Measurements from ENCODE around the gene TRAPPC2L. TPM values are rescaled to one million over a fixed set of nuclear protein-coding genes. Genes with fewer than 3 reads are reported as not detected.

The TRAPPC2L gene
- polyA plus RNA-seq, 1 donor = 73.7 TPM

DNA sequence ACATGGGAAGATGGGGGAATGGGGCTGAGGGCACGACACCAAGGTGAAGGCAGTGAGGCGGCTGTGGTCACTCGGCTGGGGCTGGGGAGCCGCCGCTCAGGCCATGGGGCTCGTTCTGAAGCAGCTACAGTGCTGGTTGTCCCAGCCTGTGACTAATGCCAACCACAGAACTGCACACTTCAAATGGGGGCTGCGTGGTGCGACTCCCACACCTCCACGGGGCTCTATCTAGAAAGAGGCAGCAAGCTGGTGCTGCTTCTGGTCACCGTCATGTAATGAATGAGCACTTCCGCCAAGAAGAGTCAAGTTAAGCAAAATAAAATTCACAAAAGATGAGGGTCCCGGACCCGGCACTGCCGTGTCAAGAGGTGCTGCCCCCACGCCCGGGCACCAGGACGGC lies 20.1 kb upstream of the TRAPPC2L start:
- no peak for DNase-seq

GRCh38 chr16:88837806-88838205 lies 19.1 kb upstream of the TRAPPC2L start:
- DNase-seq = no peak

DNA sequence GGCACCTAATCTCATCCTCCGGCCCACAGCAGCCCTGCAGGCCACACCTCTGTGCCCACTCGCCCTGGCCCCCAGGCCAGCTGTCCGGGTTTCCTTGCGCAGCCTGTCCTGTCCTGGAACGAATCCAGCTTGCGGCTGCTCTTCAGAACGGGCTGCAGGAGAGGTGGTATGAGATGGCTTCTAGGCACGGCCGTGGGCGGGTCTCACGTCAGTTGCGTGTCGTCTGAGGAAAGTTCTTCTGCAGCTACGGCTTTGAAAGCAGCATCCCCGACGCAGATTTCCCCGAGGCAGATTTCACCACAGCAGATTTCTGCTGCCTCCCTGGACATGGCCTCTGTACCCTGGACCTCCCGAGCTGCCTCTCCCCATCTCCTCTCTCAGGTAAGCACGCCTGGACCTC lies 18.4 kb upstream of the TRAPPC2L start:
- no peak for DNase-seq

DNA sequence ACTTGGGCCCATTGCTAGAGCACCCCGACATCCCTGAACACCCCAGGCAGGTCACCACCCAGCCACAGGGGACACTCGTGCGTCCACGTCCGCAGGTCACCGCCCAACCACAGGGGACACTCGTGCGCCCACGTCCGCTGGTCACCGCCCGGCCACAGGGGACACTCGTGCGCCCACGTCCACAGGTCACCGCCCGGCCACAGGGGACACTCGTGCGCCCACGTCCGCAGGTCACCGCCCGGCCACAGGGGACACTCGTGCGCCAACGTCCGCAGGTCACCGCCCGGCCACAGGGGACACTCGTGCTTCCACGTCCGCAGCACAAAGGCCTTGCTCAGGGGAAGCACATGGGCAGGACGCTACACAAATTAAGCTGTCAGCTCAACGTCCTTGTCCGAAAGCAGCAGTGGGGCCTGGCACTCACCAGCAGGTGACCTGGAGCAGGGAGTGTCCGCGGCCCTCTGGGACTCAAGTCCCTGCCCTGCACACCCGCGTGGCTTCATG lies 17.8 kb upstream of the TRAPPC2L start:
- no peak for DNase-seq

- DNase-seq = no peak
Observed at GRCh38 chr16:88839745-88840599, 17.0 kb upstream of the TRAPPC2L start.

DNA sequence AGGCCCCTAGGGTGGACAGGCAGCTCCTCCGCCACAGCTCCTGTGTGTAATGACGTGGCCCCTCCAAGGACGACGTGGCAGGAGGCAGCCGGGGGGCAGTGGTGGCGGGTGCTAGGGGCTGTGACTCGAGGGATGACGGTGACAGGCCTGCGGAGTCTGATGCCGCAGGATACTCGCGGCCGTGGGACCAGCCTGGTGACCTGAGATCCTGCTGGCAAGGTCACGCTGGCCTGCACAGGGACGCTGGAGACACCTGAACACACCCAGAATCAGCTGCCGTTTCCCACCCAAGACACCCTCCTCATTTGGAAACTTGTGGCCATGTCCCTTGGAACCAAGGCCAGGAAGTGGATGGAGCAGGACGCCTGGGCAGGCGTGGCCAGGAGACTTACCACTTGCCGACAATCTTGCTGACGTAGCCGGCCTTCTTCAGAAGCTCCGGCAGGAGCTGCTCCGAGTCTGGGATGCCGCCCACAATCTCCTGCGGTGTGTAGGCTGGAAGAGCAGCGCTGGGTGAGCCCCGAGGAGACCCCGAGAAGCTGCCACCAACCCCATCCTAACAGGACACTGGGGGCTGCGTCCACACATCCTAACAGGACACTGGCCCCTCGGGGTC lies 16.2 kb upstream of the TRAPPC2L start:
- DNase-seq = no peak

GRCh38 chr16:88841521-88842307 lies 15.2 kb upstream of the TRAPPC2L start:
- no peak for DNase-seq

- no peak for DNase-seq
Observed at GRCh38 chr16:88842308-88842756, 14.6 kb upstream of the TRAPPC2L start.

DNA sequence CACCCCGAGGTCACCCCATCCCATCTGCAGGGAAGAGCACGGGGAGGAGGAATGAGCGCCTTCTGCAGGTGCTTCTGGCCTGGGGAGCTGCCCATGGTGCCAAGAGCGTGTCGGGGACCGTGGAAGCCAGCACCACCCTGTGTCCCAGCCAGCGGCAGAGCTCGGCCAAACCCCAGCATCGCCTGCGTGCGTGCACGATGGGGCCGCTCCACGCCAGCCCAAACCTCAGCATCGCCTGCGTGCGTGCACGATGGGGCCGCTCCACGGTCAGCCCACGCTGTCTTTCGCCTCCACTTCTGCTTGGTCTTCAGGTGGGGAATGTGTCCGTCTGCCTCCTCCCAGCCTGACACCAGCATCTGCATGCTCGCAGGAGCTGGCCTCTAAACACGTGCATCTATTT lies 14.1 kb upstream of the TRAPPC2L start:
- DNase-seq = no peak

DNA sequence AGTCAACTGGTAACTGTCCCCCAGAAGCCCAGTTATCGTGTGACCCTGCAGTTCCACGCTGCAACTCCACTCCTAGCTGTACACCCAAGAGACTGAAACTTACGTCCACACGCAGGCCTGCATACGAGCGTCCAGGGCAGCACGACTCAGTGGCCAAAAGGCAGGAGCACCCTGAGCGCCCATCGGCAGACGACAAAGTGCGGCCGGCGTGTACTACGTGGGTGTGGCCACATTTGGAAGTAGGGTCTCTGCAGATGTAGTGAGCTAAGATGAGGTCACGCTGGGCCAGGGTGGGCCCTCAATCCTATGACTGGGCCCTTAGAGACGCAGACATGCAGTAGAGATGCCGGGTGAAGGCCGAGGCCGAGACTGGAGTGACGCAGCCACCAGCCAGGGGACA lies 13.7 kb upstream of the TRAPPC2L start:
- DNase-seq = no peak

DNA sequence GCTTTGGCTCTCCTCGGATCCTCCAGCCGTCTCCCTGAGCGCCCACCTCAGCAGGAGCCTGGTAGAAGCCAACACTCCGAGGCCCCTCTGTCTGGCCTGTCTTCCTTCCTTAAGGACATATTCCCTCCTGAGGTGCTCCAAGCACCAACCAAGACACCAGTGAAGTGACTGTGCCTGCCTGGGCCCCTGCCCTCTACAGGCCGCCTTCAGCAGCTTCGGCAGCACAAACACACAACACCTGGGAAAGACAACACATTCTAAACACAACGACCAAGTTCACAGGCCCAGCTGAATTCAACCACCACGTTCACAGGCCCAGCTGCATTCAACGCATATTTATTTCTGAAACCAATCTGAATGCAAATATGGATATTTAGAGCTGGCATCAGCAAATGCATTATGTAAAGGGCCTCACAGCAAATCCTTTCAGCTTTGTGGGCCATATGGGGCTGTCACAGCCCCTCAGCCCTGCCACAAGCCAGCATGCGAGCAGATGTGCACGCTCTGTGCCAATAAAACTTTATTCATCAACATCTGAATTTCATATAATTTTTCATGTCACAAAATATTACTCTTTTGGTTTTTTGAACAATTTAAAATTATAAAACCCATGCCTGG lies 12.4 kb upstream of the TRAPPC2L start:
- DNase-seq = no peak

GRCh38 chr16:88846088-88846487 lies 10.8 kb upstream of the TRAPPC2L start:
- no peak for DNase-seq

GRCh38 chr16:88847654-88848053 lies 9.3 kb upstream of the TRAPPC2L start:
- no peak for DNase-seq

DNA sequence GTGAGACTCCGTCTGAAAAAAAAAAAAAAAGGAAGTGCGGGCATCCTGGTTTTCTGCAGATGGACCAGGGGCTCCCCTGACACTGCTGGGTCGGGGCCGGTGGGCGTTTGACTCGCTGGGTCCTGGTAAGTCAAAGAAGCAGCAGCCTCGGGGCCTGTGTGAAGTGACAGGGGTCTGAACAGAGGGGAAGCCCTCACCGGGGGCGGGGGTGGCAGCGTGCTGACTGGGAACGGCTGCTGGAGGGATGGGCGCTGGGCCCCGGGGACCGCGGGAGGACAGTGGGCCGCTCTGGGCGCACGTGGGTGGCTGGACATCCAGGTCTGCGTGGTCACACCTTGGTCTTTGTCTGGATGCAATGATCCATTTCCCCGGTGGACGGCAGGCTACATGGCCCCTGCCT lies 8.4 kb upstream of the TRAPPC2L start:
- no peak for DNase-seq

DNA sequence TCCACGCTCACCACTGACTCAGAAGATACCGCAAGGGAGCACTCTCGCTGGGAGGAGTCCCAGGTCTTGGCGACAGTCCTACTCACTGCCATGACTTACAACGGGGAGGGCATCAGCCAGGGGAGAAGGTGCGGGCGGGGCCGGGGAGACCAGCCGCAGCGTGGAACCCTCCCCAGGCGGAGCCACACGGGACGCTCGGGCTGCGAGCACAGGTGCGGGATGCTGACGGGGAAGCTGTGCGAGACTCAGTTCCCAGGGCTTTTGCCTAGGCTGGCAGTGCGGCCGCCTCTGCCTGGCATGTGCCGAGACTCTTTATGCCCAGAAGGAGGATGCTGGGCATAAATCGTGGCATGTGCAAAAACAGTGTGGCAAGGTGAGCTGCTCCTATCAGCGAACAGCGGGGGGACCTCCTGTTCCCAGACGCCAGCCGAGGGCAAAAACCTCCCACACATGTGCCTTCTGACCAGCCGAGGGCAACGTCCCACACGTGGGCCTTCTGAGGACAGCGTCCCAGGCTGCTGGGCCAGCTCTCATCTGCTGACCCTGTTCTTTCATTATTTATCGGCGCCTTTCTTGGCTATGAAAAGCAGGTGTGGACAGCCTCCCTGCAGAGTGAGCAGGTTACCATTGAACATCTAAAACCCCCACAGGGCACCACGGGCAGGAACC lies 6.3 kb upstream of the TRAPPC2L start:
- no peak for DNase-seq

- no peak for DNase-seq
Observed at GRCh38 chr16:88851616-88852015, 5.3 kb upstream of the TRAPPC2L start.

GRCh38 chr16:88853325-88853941 lies 3.5 kb upstream of the TRAPPC2L start:
- DNase-seq = no peak

GRCh38 chr16:88854306-88855111 lies 2.4 kb upstream of the TRAPPC2L start:
- no peak for DNase-seq

GRCh38 chr16:88855176-88855575 lies 1.8 kb upstream of the TRAPPC2L start:
- DNase-seq = no peak

DNA sequence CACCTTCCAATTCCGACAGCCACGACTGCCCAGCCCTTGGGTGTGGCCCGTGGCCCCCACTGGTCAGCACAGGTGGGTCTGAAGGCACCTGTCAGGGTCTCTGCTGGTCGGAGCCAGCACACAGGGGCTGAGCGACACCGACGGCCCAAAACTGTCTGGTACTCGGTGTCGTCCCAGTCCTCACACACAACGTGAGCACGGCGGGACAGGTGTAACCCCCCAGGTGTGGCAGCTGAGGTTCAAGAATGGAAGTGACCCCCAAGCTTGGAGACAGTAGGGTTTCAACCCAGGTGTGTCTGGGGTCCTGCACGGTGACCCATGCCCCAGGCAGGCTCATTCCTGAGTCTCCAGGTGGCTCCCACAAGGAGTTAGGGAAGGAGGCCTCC lies 1.2 kb upstream of the TRAPPC2L start:
- no peak for DNase-seq
